Neural progenitor cell (in vitro differentiated cells): ENCODE measurements around the gene CDC42EP4.
"Not testable (repeated sequence)": the region's sequence is repeated elsewhere in the genome, so short reads cannot be mapped to it uniquely, and the experiment has no call there.

ENCODE experiments used
- CTCF ChIP-seq: fragments of 200-600 bp; sonication (generic); IDR thresholded peaks from 2 replicates; pipeline ENCODE4 v1.5.1; 2017; ENCODE audit warnings: antibody characterized with exemption, mild to moderate bottlenecking
- EZH2 ChIP-seq: fragments of 200-600 bp; sonication (generic); IDR thresholded peaks from 2 replicates; pipeline ENCODE4 v1.6.1; 2017; ENCODE audit warnings: antibody characterized with exemption, mild to moderate bottlenecking, moderate library complexity

DNA sequence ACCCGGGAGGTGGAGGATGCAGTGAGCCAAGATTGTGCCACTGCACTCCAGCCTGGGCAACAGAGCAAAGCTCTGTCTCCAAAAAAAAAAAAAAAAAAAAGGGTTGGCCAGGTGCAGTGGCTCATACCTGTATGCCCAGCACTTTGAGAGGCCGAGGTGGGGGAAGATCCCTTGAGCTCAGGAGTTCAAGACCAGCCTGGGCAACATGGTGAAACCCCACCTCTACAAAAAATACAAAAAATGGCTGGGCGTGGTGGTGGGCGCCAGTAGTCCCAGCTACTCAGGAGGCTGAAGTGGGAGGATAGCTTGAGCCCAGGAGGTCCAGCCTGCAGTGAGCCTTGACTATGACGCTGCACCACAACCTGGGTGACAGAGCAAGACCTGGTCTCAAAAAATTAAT, 2.8 kb downstream of the CDC42EP4 start:
- not testable (repeated sequence) for TF ChIP-seq CTCF, EZH2
